HEK293T (cell line): ENCODE data around the gene SIRPG.

Source experiments
- CTCF ChIA-PET: fragments of 350-600 bp; formaldehyde crosslinking; extraction: SDS; loops from one replicate; lab custom pipeline; 2021; ENCODE audit warnings: antibody characterized with exemption, inconsistent platforms; lab: Yijun Ruan, JAX
- POLR2A ChIA-PET: fragments of 350-600 bp; formaldehyde crosslinking; extraction: SDS; loops from one replicate; lab custom pipeline; 2020; ENCODE audit warnings: antibody characterized with exemption, inconsistent platforms; lab: Yijun Ruan, JAX
- DNase-seq: peaks from one replicate; pipeline ENCODE4 v3.0.0; 2012; ENCODE audit warnings: mixed read lengths; ENCODE audit errors: extremely low spot score
- ARNT ChIP-seq: fragments of 450-650 bp; IDR thresholded peaks from 2 replicates; pipeline ENCODE4 v1.6.1; 2017; ENCODE audit warnings: mild to moderate bottlenecking
- BHLHE40 ChIP-seq: fragments of 450-650 bp; IDR thresholded peaks from 2 replicates; pipeline ENCODE4 v1.6.1; 2016; ENCODE audit warnings: mild to moderate bottlenecking, moderate library complexity, borderline replicate concordance
- CTBP1 ChIP-seq: fragments of 450-650 bp; IDR thresholded peaks from 2 replicates; pipeline ENCODE4 v1.6.1; 2016; ENCODE audit warnings: borderline replicate concordance
- ELF4 ChIP-seq: fragments of 450-650 bp; IDR thresholded peaks from 2 replicates; pipeline ENCODE4 v1.6.1; 2017; ENCODE audit warnings: antibody characterized with exemption
- FOXA1 ChIP-seq: fragments of 450-650 bp; IDR thresholded peaks from 2 replicates; pipeline ENCODE4 v1.6.1; 2016; ENCODE audit warnings: mild to moderate bottlenecking
- FOXK2 ChIP-seq: fragments of 450-650 bp; IDR thresholded peaks from 2 replicates; pipeline ENCODE4 v1.6.1; 2016; ENCODE audit warnings: mild to moderate bottlenecking
- FOXM1 ChIP-seq: fragments of 450-650 bp; IDR thresholded peaks from 2 replicates; pipeline ENCODE4 v1.6.1; 2017; ENCODE audit warnings: mild to moderate bottlenecking, borderline replicate concordance
- HDGF ChIP-seq: fragments of 450-650 bp; IDR thresholded peaks from 2 replicates; pipeline ENCODE4 v1.6.1; 2017; ENCODE audit warnings: antibody characterized with exemption, borderline replicate concordance
- L3MBTL2 ChIP-seq: fragments of 450-650 bp; conservative IDR thresholded peaks from 2 replicates; pipeline ENCODE4 v1.6.1; 2016; ENCODE audit warnings: mild to moderate bottlenecking
- LEF1 ChIP-seq: fragments of 450-650 bp; IDR thresholded peaks from 2 replicates; pipeline ENCODE4 v1.6.1; 2017; ENCODE audit warnings: mild to moderate bottlenecking, borderline replicate concordance
- NFRKB ChIP-seq: fragments of 450-650 bp; IDR thresholded peaks from 2 replicates; pipeline ENCODE4 v1.6.1; 2016; ENCODE audit warnings: mild to moderate bottlenecking, moderate library complexity
- PKNOX1 ChIP-seq: fragments of 450-650 bp; IDR thresholded peaks from 2 replicates; pipeline ENCODE4 v1.6.1; 2016
- SP1 ChIP-seq: fragments of 450-650 bp; IDR thresholded peaks from 2 replicates; pipeline ENCODE4 v1.6.1; 2017
- SUZ12 ChIP-seq: fragments of 450-650 bp; IDR thresholded peaks from 2 replicates; pipeline ENCODE4 v1.6.1; 2016; ENCODE audit warnings: mild to moderate bottlenecking
- TARDBP ChIP-seq: fragments of 450-650 bp; IDR thresholded peaks from 2 replicates; pipeline ENCODE4 v1.6.1; 2016
- ZNF384 ChIP-seq: fragments of 450-650 bp; IDR thresholded peaks from 2 replicates; pipeline ENCODE4 v1.6.1; 2016

SIRPG gene

GRCh38 chr20:1656844-1657243, 735 bp downstream of the SIRPG start:
- TF ChIP-seq NFRKB, result no peak
- no peak for DNase-seq
- ChIA-PET POLR2A (no interaction called here), CTCF (no interaction called here)

GRCh38 chr20:1654996-1655395, 2.6 kb downstream of the SIRPG start:
- TF ChIP-seq FOXK2, result no peak
- TF ChIP-seq FOXM1, result no peak
- no peak for TF ChIP-seq L3MBTL2
- TF ChIP-seq FOXA1, result no peak
- TF ChIP-seq SP1, result no peak
- no peak for TF ChIP-seq BHLHE40
- no peak for TF ChIP-seq PKNOX1
- TF ChIP-seq LEF1, result no peak
- TF ChIP-seq TARDBP, result no peak
- TF ChIP-seq SUZ12, result no peak
- no peak for DNase-seq
- ChIA-PET CTCF (no interaction called here), POLR2A (no interaction called here)

GRCh38 chr20:1652960-1653359, 4.6 kb downstream of the SIRPG start:
- ChIA-PET POLR2A (no interaction called here), CTCF (no interaction called here)
- no peak for DNase-seq
- TF ChIP-seq FOXA1 (no peak), SUZ12 (no peak), PKNOX1 (no peak), HDGF (no peak), BHLHE40 (no peak), FOXK2 (no peak), SP1 (no peak), TARDBP (no peak), CTBP1 (no peak), ARNT (no peak), FOXM1 (no peak)

- CTCF ChIA-PET, result no interaction called here
- TF ChIP-seq TARDBP, result no peak
- no peak for TF ChIP-seq SUZ12
- TF ChIP-seq L3MBTL2, result no peak
- TF ChIP-seq ELF4, result no peak
- TF ChIP-seq LEF1, result no peak
- no peak for TF ChIP-seq NFRKB
- TF ChIP-seq BHLHE40, result no peak
- TF ChIP-seq FOXK2, result no peak
- TF ChIP-seq ZNF384, result no peak
- no peak for TF ChIP-seq HDGF
- no peak for DNase-seq
- POLR2A ChIA-PET, result no interaction called here
Measured at GRCh38 chr20:1652104-1652503, 5.5 kb downstream of the SIRPG start.

- no peak for DNase-seq
- ChIA-PET POLR2A (no interaction called here), CTCF (no interaction called here)
- no peak for TF ChIP-seq FOXM1
- no peak for TF ChIP-seq ELF4
- no peak for TF ChIP-seq FOXK2
- no peak for TF ChIP-seq FOXA1
- no peak for TF ChIP-seq PKNOX1
- no peak for TF ChIP-seq NFRKB
- no peak for TF ChIP-seq BHLHE40
- TF ChIP-seq ZNF384, result no peak
- TF ChIP-seq LEF1, result no peak
- no peak for TF ChIP-seq CTBP1
- TF ChIP-seq L3MBTL2, result no peak
- no peak for TF ChIP-seq HDGF
- no peak for TF ChIP-seq TARDBP
- no peak for TF ChIP-seq SP1
- no peak for TF ChIP-seq ARNT
- no peak for TF ChIP-seq SUZ12
Measured at GRCh38 chr20:1651268-1652058, 6.1 kb downstream of the SIRPG start.

- CTCF ChIA-PET, result no interaction called here
- no peak for DNase-seq
- TF ChIP-seq LEF1 (no peak), FOXA1 (no peak), NFRKB (no peak), CTBP1 (no peak), ELF4 (no peak), ARNT (no peak), BHLHE40 (no peak), HDGF (no peak), FOXK2 (no peak), L3MBTL2 (no peak), SUZ12 (no peak)
- POLR2A ChIA-PET, result no interaction called here
Measured at GRCh38 chr20:1648101-1648500, 9.5 kb downstream of the SIRPG start.
